Activated T-cell treated with anti-CD3 and anti-CD28 coated beads for 48 hours (primary cell): ENCODE results near the gene CDH13.

ENCODE experiments used
- DNase-seq: peaks from one replicate; pipeline ENCODE4 v3.0.0-alpha.2; 2020; ENCODE audit warnings: low read depth

Gene CDH13

GRCh38 chr16:83002351-83003334 lies 375.9 kb downstream of the CDH13 start:
- DNase-seq = no peak

- no peak for DNase-seq
Observed at GRCh38 chr16:83004868-83005652, 378.3 kb downstream of the CDH13 start.

GRCh38 chr16:83005653-83006160 lies 378.9 kb downstream of the CDH13 start:
- DNase-seq = no peak

GRCh38 chr16:83010776-83011720 lies 384.3 kb downstream of the CDH13 start:
- no peak for DNase-seq

- DNase-seq = no peak
Observed at GRCh38 chr16:83011939-83012338, 385.2 kb downstream of the CDH13 start.

- DNase-seq = no peak
Observed at GRCh38 chr16:83013071-83013470, 386.3 kb downstream of the CDH13 start.

GRCh38 chr16:83019963-83020362 lies 393.2 kb downstream of the CDH13 start:
- DNase-seq = no peak

GRCh38 chr16:83021045-83021444 lies 394.3 kb downstream of the CDH13 start:
- no peak for DNase-seq

GRCh38 chr16:83021746-83022145 lies 395.0 kb downstream of the CDH13 start:
- DNase-seq = no peak

- no peak for DNase-seq
Observed at GRCh38 chr16:83023011-83023410, 396.2 kb downstream of the CDH13 start.

GRCh38 chr16:83023640-83024039 lies 396.9 kb downstream of the CDH13 start:
- DNase-seq = no peak

GRCh38 chr16:83027973-83028372 lies 401.2 kb downstream of the CDH13 start:
- DNase-seq = no peak

- DNase-seq = no peak
Observed at GRCh38 chr16:83029467-83029866, 402.7 kb downstream of the CDH13 start.

GRCh38 chr16:83031524-83031923 lies 404.8 kb downstream of the CDH13 start:
- no peak for DNase-seq

GRCh38 chr16:83037102-83037501 lies 410.3 kb downstream of the CDH13 start:
- no peak for DNase-seq

- no peak for DNase-seq
Observed at GRCh38 chr16:83037884-83038283, 411.1 kb downstream of the CDH13 start.

GRCh38 chr16:83040174-83040573 lies 413.4 kb downstream of the CDH13 start:
- DNase-seq = no peak

- DNase-seq = no peak
Observed at GRCh38 chr16:83044589-83044988, 417.8 kb downstream of the CDH13 start.

- DNase-seq = no peak
Observed at GRCh38 chr16:83045790-83046189, 419.0 kb downstream of the CDH13 start.

GRCh38 chr16:83046664-83047063 lies 419.9 kb downstream of the CDH13 start:
- no peak for DNase-seq

GRCh38 chr16:83051451-83051850 lies 424.7 kb downstream of the CDH13 start:
- DNase-seq = no peak

- no peak for DNase-seq
Observed at GRCh38 chr16:83054283-83054682, 427.5 kb downstream of the CDH13 start.
